WERI-Rb-1 (cell line): ENCODE measurements around the gene MAN2A2.

ENCODE experiments used
- DNase-seq: peaks from one replicate; pipeline ENCODE4 v3.0.0-alpha.2; 2020
- H3K27ac ChIP-seq: fragments of 250-450 bp; sonication (Bioruptor Pico); 2 replicates; pipeline ENCODE4 v1.5.1; 2020; ENCODE audit warnings: mild to moderate bottlenecking, moderate library complexity
- H3K27me3 ChIP-seq: fragments of 250-450 bp; sonication (Bioruptor Pico); 2 replicates; pipeline ENCODE4 v1.5.1; 2021; ENCODE audit warnings: mild to moderate bottlenecking, low read depth, moderate library complexity; ENCODE audit not compliant: insufficient read depth, severe bottlenecking
- H3K36me3 ChIP-seq: fragments of 250-450 bp; sonication (Bioruptor Pico); 2 replicates; pipeline ENCODE4 v1.5.1; 2020; ENCODE audit warnings: mild to moderate bottlenecking, moderate library complexity
- H3K4me3 ChIP-seq: 2 replicates; pipeline ENCODE4 v1.5.1; 2011; ENCODE audit warnings: low read depth, mild to moderate bottlenecking, control low read depth, low read length
- H3K9me3 ChIP-seq: fragments of 250-450 bp; sonication (Bioruptor Pico); 2 replicates; pipeline ENCODE4 v1.5.1; 2021; ENCODE audit warnings: mild to moderate bottlenecking, moderate library complexity; ENCODE audit not compliant: severe bottlenecking
- CTCF ChIP-seq: IDR thresholded peaks from 2 replicates; pipeline ENCODE4 v1.5.1; 2011; ENCODE audit warnings: low read depth, mild to moderate bottlenecking, control low read depth, inconsistent platforms, low read length

The MAN2A2 gene

GRCh38 chr15:90960298-90961091 is 57.4 kb downstream of the MAN2A2 start:
- Histone ChIP-seq H3K27ac (no peak overlapping the region), H3K9me3 (no peaks in the 10 kb centered on the region), H3K36me3 (peaks cover 64% of the 10 kb centered on the region), H3K4me3 (no peak overlapping the region), H3K27me3 (no peaks in the 10 kb centered on the region)
- DNase-seq, result no peak
- no peak for TF ChIP-seq CTCF

GRCh38 chr15:90962021-90962420 is 58.9 kb downstream of the MAN2A2 start:
- Histone ChIP-seq H3K27me3 (no peaks in the 10 kb centered on the region), H3K4me3 (no peak overlapping the region), H3K27ac (no peak overlapping the region), H3K36me3 (peaks cover 78% of the 10 kb centered on the region), H3K9me3 (no peaks in the 10 kb centered on the region)
- TF ChIP-seq CTCF, result no peak
- no peak for DNase-seq

GRCh38 chr15:90966262-90966661 is 63.2 kb downstream of the MAN2A2 start:
- Histone ChIP-seq H3K36me3 (peaks cover 91% of the 10 kb centered on the region), H3K9me3 (no peaks in the 10 kb centered on the region), H3K27me3 (no peaks in the 10 kb centered on the region), H3K4me3 (no peak overlapping the region), H3K27ac (no peak overlapping the region)
- no peak for TF ChIP-seq CTCF
- DNase-seq, result no peak

GRCh38 chr15:90967206-90967605 is 64.1 kb downstream of the MAN2A2 start:
- Histone ChIP-seq H3K4me3 (no peak overlapping the region), H3K27ac (no peak overlapping the region), H3K36me3 (peaks cover 86% of the 10 kb centered on the region), H3K9me3 (no peaks in the 10 kb centered on the region), H3K27me3 (no peaks in the 10 kb centered on the region)
- no peak for DNase-seq
- TF ChIP-seq CTCF, result no peak

GRCh38 chr15:90968434-90968833 is 65.3 kb downstream of the MAN2A2 start:
- no peak overlapping the region for H3K27ac ChIP-seq
- H3K36me3 ChIP-seq, result peaks cover 86% of the 10 kb centered on the region
- DNase-seq, result no peak
- H3K9me3 ChIP-seq, result no peaks in the 10 kb centered on the region
- no peak overlapping the region for H3K4me3 ChIP-seq
- TF ChIP-seq CTCF, result no peak
- H3K27me3 ChIP-seq, result no peaks in the 10 kb centered on the region

- H3K27ac ChIP-seq, result no peak overlapping the region
- no peaks in the 10 kb centered on the region for H3K27me3 ChIP-seq
- no peak for TF ChIP-seq CTCF
- no peak overlapping the region for H3K4me3 ChIP-seq
- H3K36me3 ChIP-seq, result peaks cover 90% of the 10 kb centered on the region
- H3K9me3 ChIP-seq, result no peaks in the 10 kb centered on the region
- DNase-seq, result no peak
Observed at GRCh38 chr15:90970274-90970673, 67.2 kb downstream of the MAN2A2 start.
